GM12864 (cell line): ENCODE measurements around the gene ALOX12.
A peak's percentile ranks its signal among the peaks of the same experiment; 100 is the strongest.

Source experiments
- DNase-seq: peaks from one replicate; pipeline ENCODE4 v3.0.0-alpha.2; 2011; ENCODE audit warnings: low read depth
- H3K4me3 ChIP-seq: 2 replicates; pipeline ENCODE4 v1.5.1; 2011; ENCODE audit warnings: mild to moderate bottlenecking, low read depth, low read length, control low read depth
- CTCF ChIP-seq: IDR thresholded peaks from 2 replicates; pipeline ENCODE4 v1.5.1; 2011; ENCODE audit warnings: low read depth, mild to moderate bottlenecking, moderate library complexity, low read length, control low read depth, inconsistent platforms; ENCODE audit errors: missing control alignments

ALOX12 gene

GRCh38 chr17:7029096-7029495 is 33.2 kb downstream of the ALOX12 start:
- DNase-seq, result no peak
- H3K4me3 ChIP-seq, result no peak overlapping the region
- no peak for TF ChIP-seq CTCF

GRCh38 chr17:7029659-7030058 is 33.8 kb downstream of the ALOX12 start:
- DNase-seq, result no peak
- H3K4me3 ChIP-seq, result peak overlapping the region; percentile 13; the same call in 1 of the 2 replicates
- TF ChIP-seq CTCF, result no peak

GRCh38 chr17:7034955-7035590 is 39.2 kb downstream of the ALOX12 start:
- DNase-seq, result no peak
- peak overlapping the region; percentile 70 for H3K4me3 ChIP-seq
- TF ChIP-seq CTCF, result no peak

- peak within 1 kb of the TSS; percentile 70 for H3K4me3 ChIP-seq
- peak; percentile 1 for TF ChIP-seq CTCF
- peak; percentile 96 for DNase-seq
Observed at GRCh38 chr17:7035591-7036368, 39.9 kb downstream of the ALOX12 start, which contains the start of gene SLC16A13. SLC16A13 (plus strand) TSS chr17:7036015; CDS start chr17:7036383, 368 bp downstream.

- DNase-seq, result no peak
- H3K4me3 ChIP-seq, result no peak overlapping the region
- no peak for TF ChIP-seq CTCF
Observed at GRCh38 chr17:7038025-7038862, 42.4 kb downstream of the ALOX12 start.

GRCh38 chr17:7039832-7040231 is 44.0 kb downstream of the ALOX12 start:
- no peak for DNase-seq
- TF ChIP-seq CTCF, result peak; percentile 11
- no peak overlapping the region for H3K4me3 ChIP-seq
